ENCODE measurements around the gene EIF4E1B.

Gene EIF4E1B

DNA sequence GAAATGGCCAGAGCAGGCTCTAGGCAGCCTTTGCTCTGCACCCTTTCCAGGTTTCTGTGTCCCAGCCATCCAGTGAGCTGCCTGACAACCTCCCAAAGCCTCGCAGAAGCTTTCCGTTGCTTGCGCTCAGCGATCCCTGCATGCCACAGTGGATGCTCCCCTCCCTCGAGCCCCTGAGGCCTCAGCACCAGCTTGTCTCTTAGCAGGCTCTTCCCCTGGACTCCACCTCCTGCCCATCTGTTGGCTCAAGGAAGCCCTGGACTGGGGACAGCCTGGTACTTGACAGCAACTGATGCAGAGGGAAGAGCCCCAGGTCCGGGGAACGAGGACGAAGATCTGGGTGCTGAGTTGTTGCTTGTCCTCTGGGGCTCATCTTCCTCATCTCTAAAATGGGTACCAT is 40.0 kb downstream of the EIF4E1B start:
- DNase-seq (ENCODE audit: low read depth): no peak
- no peak overlapping the region for H3K4me3 ChIP-seq (ENCODE audit: low read depth, low read length)
- TF ChIP-seq, protein P1, sequence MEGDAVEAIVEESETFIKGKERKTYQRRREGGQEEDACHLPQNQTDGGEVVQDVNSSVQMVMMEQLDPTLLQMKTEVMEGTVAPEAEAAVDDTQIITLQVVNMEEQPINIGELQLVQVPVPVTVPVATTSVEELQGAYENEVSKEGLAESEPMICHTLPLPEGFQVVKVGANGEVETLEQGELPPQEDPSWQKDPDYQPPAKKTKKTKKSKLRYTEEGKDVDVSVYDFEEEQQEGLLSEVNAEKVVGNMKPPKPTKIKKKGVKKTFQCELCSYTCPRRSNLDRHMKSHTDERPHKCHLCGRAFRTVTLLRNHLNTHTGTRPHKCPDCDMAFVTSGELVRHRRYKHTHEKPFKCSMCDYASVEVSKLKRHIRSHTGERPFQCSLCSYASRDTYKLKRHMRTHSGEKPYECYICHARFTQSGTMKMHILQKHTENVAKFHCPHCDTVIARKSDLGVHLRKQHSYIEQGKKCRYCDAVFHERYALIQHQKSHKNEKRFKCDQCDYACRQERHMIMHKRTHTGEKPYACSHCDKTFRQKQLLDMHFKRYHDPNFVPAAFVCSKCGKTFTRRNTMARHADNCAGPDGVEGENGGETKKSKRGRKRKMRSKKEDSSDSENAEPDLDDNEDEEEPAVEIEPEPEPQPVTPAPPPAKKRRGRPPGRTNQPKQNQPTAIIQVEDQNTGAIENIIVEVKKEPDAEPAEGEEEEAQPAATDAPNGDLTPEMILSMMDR (IDR thresholded peaks at IDR 0.05; ENCODE audit: insufficient read depth, low read depth, low read length, missing control alignments): no peak

DNA sequence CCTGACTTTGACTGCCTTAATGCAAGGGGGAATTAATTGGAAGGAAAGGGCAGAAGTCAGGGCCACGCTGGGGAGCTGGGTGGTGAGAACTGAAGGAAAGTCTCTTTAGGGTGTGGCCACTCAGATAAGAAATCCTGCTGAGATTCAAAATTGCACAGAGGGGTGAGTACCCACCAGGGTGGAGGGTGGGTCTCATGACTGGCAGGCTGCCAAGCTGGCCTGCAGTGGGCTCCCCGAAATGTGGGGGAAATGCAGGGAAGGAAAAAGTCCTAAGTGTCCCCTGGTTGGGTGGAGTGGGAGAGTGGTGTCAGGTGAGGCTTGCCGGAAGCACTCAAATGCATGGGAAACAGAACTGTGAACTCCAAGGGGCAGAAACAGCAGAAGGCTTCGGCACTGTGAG is 40.9 kb downstream of the EIF4E1B start:
- TF ChIP-seq, protein P1 (IDR thresholded peaks at IDR 0.05; ENCODE audit: insufficient read depth, low read depth, low read length, missing control alignments): no peak
- no peak overlapping the region for H3K4me3 ChIP-seq (ENCODE audit: low read depth, low read length)
- DNase-seq (ENCODE audit: low read depth): no peak

DNA sequence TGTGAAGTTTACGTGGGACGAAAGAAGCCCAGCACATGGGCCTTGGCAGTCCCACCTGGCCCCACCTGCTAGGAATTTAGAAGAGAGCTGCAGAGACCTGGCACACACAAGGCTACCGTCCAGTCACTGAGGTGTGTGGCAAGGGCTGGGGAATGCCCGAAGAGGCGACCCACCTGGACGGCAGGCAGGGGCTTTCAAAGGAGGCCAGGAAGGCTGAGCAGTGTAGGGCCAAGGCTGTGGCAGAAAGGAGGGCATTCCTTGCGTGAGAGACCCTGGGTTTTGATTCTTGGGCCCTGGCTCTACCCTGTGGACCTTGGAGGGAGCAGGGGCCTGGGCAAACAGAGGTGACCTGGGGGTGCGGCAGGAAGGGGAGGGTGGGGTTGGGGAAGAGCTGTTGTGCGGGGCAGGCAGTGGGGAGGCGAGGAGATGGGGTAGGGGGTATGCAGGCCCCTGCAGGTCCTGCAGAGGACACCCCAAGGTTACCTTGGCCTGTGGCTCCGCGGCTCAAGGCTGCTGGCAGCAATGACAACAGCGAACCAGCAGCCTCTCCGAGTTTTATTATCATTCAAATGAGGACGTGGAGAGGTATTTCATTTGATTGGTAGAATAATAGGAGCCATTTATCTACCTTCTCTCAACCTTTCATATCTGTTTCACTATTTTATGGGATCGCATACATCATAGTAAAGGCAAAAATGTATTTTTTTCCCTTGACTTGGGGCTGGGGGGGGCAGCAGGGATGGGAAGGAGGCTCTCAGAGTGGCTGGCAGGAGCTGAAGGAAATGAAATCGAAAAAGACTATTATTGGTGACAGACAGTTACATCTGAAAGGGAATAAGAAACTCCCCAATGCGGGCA is 41.6 kb downstream of the EIF4E1B start:
- TF ChIP-seq, protein P1 (IDR thresholded peaks at IDR 0.05; ENCODE audit: insufficient read depth, low read depth, low read length, missing control alignments): no peak
- H3K4me3 ChIP-seq (ENCODE audit: low read depth, low read length): no peak overlapping the region
- no peak for DNase-seq (ENCODE audit: low read depth)

DNA sequence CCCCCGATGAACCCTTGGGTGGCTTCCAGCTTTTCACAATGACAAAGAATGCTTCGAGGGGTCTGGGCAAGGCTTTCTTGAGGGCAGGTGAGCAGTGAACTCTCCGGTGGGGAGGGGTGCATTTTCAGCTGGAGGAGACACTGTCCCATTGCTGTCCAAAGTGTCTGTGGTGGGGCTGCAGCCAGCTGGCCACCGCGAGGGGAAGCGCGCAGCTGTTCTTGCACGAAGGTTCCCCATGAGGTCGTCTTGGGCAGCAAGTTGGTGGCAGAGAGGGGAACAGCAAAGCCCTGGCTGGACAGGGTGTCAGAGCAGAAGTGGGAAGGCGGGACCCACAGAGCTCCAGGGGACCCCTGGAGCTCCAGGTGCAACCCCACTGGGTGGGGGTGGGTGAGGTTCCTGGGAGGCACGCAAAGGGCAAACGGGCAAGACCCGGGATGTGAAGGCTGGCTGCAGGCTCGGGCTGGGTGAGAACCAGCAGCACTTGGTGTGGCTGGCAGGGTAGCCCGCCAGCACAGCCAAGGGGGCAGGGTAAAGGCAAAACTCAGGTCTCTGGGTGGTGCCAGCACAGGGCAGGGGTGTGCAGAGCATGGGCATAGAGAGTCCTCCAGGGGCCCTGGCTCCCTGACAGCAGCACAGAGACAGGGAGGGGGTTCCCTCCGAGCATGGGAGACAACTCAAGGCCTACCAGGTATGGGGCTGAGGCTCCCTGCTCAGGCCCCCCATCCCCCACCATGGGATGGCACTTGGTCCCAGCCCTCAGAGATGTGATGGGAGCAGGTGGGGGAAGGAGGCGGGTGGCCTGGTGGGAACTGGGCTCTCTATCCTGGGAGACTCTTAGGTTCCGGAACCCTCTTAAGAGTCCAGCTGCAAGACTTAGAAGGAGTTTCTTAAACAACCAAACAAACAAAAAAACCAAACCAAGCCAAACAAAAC is 43.4 kb downstream of the EIF4E1B start:
- no peak overlapping the region for H3K4me3 ChIP-seq (ENCODE audit: low read depth, low read length)
- TF ChIP-seq, protein P1 (IDR thresholded peaks at IDR 0.05; ENCODE audit: insufficient read depth, low read depth, low read length, missing control alignments): no peak
- no peak for DNase-seq (ENCODE audit: low read depth)

DNA sequence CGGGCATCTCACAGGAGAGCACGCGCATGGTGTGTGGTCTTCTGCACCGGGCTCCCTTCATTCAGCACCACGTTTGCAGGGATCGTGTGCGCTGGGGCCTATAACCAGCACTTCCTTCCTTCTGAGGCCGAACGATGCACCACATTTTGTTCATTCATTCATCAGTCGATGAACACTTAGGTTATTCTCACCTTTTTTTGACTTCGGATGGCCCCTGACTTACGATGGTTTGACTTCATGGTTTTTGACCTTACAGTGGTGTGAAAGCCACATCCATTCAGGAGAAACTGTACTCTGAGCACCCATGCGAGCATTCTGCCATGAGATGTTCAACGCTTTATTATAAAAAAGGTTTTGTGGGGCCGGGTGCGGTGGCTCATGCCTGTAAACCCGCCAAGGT is 44.3 kb downstream of the EIF4E1B start:
- TF ChIP-seq, protein P1 (IDR thresholded peaks at IDR 0.05; ENCODE audit: insufficient read depth, low read depth, low read length, missing control alignments): no peak
- H3K4me3 ChIP-seq (ENCODE audit: low read depth, low read length): no peak overlapping the region
- DNase-seq (ENCODE audit: low read depth): no peak

DNA sequence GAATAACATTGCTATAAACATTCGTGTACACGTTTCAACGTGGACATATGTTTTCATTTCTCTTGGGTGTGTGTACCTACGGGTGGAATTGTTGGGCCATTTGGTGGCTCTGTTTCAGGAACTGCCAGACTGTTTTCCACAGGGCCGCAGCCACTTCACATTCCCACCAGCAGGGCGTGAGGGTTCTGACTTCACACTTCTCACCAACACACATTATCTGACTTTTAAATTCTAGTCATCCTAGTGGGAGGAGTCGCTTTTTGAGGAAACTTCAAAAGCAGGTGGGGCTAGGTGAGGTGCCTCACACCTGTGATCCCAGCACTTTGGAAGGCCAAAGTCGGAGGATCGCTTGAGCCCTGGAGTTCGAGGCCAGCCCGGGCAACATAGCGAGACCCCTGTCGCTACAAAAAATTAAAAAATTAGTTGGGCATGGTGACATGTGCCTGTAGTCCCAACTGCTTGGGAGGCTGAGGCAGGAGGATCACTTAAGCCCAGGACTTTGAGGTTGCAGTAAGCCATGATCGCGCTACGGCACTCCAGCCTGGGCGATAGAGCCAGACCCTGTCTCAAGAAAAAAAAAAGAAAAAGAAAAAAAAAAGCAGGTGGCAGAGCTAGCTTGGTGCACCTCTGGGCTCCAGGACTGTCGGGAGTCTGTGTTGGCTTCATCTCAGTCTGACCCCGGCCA is 45.3 kb downstream of the EIF4E1B start:
- TF ChIP-seq, protein P1 (IDR thresholded peaks at IDR 0.05; ENCODE audit: insufficient read depth, low read depth, low read length, missing control alignments): no peak
- H3K4me3 ChIP-seq (ENCODE audit: low read depth, low read length): no peak overlapping the region
- DNase-seq (ENCODE audit: low read depth): no peak

Data from GM12865 (cell line).